ENCODE results near the gene TREX2.

The TREX2 gene

GRCh38 chrX:153477364-153477857 lies 31.6 kb upstream of the TREX2 start:
- DNase-seq (ENCODE audit: low read depth): no peak
- H3K4me3 ChIP-seq (ENCODE audit: low read depth, low read length): no peak overlapping the region

DNA sequence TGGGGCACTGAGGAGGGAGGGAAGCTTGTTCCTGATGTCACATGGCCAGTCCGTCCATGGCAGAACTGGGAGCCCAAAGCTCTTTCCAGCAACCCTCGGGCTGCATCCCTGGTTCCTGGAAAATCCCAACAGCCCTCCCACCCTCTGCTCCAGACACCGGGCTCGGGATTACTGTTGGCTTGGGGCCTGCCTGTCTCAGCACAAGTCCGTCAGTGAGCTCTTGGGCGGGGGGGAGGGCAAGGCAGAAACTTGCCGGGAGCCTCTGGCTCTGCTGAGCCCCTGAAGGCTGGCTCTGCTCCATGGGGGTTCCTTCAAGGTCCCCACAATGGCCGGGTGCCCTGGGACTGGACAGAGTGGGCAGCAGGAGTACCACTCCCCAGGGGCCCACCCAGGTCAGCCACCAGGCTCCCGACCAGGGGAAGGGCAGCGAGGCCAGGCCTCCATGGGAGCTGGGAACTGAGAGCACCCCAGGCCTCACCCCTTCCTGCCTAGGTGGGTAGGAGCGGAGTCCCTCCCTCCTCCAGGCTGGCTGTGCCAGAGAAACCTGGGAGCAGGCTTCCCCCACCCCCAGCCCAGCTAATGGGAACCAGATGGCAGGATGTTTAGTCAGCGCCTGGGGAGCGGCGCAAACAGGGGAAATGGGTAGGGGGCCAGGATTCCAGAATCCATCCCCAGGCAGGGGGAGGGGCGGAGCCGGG lies 31.0 kb upstream of the TREX2 start:
- DNase-seq (ENCODE audit: low read depth): no peak
- H3K4me3 ChIP-seq (ENCODE audit: low read depth, low read length): no peak overlapping the region

- no peak for DNase-seq (ENCODE audit: low read depth)
- no peak overlapping the region for H3K4me3 ChIP-seq (ENCODE audit: low read depth, low read length)
These were observed 30.0 kb upstream of the TREX2 start for GRCh38 chrX:153475751-153476281.

GRCh38 chrX:153475271-153475670 lies 29.4 kb upstream of the TREX2 start:
- no peak for DNase-seq (ENCODE audit: low read depth)
- H3K4me3 ChIP-seq (ENCODE audit: low read depth, low read length): no peak overlapping the region

DNA sequence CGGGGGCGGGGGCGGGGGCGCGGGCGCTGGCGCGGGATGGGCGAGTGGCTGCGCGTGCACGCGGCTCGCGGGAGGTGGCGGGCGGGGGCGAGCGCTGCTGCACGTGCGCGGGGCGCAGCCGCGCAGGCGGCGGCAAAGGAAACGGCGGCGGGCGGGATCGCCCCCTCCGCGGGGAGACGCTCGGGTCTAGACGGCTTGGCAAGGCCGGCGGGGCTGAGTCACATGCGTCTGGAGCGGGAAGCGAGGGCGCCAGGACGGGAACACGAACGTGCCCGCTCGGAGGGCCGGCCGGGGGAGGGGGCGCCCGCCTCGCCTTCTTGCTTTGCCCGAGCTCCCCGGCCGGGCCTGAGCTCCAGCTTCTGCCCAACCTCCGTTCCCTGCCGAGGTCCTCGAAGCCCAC lies 28.9 kb upstream of the TREX2 start:
- no peak for DNase-seq (ENCODE audit: low read depth)
- H3K4me3 ChIP-seq (ENCODE audit: low read depth, low read length): no peak overlapping the region

DNA sequence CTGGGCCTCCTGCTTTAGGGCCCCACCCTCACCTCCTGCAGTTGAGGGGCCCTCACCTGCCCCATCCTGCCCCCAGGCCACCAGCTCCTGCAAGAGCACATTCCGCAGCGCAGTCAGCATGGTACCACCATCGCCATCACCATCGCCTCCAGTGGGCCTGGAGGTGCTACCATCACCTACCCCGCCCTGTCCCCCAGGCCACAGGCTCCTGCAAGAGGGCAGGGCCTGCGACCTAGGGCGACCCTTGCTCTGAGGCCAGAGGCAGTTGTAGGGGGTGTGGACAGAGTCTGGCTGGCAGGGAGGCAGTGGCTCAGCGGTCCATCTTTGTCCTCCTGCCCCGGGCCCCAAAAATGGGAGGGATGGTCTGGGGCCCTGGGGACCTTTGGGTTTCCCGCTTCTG lies 28.4 kb upstream of the TREX2 start:
- no peak overlapping the region for H3K4me3 ChIP-seq (ENCODE audit: low read depth, low read length)
- DNase-seq (ENCODE audit: low read depth): no peak

DNA sequence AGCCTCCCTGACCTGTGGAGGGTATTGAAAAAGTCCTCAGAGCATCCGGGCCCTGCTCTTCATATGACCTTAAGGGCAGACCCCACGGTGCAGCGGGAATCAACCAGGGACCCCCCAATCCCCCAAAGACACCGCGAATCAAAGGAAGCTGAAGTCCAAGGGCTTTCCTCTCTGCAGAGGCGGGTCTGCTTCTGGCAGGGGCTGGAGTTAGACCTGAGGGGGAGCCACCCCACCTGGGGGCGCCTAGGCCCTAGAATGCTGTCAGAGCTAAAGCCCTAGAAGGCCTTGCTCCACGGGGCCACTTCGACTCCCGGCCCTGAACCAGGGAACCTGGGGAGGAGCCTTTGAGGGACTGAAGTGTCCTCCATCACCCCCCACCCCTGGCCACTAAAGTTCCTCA lies 27.3 kb upstream of the TREX2 start:
- no peak for DNase-seq (ENCODE audit: low read depth)
- no peak overlapping the region for H3K4me3 ChIP-seq (ENCODE audit: low read depth, low read length)

DNA sequence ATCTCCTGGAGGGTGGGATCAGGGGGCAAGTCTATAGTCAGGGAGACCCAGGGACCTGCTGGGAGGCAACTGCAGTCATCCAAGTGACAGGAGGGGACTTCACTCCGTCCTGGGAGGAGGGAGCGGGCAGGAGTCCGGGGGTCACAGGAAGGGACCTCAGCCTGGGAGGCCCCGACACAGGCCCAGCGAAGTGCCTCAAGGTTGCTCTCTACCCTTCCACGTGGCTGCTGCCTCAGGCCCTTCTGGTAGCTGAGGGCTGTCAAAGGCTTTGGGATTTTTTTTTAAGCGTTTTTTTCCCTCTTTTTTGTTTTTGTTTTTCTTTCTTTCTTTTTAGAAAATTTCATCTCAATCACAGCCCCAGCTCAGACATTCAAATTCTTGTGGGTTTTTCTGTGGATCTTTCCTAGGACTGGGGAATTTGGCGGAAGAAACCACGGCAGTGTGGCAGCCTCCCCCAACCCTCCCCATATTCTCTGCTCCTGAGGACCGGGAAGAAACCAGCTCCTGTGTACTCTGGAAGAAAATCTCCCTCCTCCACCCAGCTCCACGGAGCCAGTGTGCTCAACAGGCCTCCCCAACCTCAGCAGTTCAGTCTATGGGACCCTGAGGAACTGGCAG lies 25.9 kb upstream of the TREX2 start:
- DNase-seq (ENCODE audit: low read depth): no peak
- no peak overlapping the region for H3K4me3 ChIP-seq (ENCODE audit: low read depth, low read length)

DNA sequence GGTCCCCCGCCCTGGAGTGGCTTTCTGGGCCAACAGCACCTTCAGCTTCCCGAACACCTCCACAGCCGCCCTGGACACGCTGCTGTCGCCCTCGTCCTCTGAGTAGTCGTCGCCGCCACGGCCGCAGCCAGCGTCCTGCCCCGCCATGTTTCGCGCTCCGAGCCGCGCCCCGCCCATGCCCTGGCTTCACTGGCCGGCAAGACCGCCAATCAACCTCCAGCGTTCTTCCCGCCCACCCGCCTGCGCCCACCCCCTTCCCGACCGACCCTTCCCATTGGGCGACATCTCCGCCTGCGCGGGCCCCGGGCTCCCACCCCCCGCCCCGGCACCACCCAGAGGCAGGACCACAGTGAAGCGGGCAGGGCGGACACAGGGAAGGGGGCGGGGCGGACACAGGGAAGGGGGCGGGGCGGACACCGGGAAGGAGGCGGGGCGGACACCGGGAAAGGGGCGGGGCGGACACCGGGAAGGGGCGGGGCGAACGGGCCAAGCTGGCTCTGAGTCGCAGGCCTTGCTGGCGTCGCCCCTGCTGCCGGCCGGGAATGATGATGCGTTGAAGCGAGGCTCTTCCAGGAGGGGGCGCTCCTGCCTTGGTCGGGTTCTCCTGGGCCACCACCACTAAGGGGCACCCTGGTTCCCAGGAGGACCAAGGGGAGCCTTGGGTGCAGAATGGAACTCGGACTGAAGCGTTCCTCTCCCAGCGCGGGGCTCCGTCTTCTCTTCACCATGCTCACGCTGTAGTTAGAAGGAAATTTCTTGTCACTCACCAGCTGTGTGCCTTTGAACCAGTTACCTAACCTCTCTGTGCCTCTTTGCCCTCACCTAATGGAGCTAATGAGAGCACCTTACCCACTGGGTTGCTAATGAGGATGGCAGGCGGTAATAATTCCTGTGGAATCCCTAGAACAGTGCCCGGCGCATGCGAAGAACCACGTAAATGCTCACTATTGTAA lies 24.8 kb upstream of the TREX2 start, which contains the start of gene HAUS7:
Gene HAUS7, minus strand, starts transcription at position 166 of the 953 bp plus-strand sequence. Its CDS starts 19 bp downstream, at position 147.
- peak within 1 kb of the TSS; percentile 71 for H3K4me3 ChIP-seq (ENCODE audit: low read depth, low read length)
- DNase-seq (ENCODE audit: low read depth): peak; percentile 68

DNA sequence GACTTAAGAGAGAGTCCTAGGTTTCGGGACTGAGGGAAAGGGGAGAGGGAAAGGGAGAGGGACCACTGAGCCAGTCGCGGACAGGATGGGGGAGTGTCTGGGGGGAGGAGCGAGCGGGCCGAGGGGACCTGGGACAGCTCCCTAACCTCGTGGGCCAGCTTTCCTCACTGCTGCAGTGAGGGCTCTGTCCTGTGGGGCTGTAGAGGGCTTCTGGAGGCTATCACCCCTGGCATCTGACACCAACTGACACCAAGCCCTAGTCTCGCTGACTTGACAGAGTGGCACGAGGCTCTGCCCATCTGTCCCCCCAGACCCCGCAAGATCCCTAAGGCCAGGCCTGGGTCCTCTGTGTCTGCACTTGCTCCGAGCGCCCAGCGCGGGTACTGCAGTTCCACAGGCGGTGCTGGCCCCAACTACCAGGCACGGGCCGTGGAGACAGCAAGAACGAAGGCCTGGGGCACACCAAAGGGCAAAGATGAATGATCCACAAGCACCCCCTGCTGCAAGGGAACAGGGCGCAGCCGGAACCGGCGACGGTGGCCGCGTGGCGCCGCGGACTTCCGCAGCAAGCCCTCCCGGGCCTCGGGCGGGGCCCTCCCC lies 24.1 kb upstream of the TREX2 start:
- peak overlapping the region; percentile 71 for H3K4me3 ChIP-seq (ENCODE audit: low read depth, low read length)
- no peak for DNase-seq (ENCODE audit: low read depth)

DNA sequence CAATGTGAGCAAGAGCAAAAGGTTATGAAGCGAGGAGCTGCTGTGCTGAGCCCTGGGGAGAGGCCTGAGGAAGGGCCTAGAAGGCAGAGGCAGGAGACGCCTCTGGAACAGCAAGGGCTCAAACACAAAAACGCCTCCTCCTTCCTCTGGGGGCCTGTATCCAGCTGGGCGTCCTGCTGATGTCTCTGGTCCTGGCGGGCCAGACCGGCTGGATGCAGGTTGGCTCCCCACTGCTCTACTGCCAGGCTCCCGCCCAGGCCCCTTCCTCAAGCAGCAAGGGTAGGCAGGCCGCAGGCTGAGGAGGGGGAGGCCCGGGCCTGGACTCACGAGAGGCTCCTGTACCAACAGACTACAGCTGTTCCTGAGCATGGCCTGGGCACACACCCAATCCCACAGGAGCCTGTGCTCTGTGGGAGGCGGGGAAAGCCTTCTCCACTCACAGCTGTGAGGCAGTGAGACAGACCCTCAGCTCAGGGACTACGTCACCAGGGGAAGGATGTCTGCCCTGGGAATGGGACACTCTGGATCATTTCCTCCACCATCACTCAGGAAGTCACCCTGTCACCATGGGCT lies 22.2 kb upstream of the TREX2 start:
- no peak overlapping the region for H3K4me3 ChIP-seq (ENCODE audit: low read depth, low read length)
- no peak for DNase-seq (ENCODE audit: low read depth)

GRCh38 chrX:153465691-153466380 lies 20.0 kb upstream of the TREX2 start:
- DNase-seq (ENCODE audit: low read depth): no peak
- no peak overlapping the region for H3K4me3 ChIP-seq (ENCODE audit: low read depth, low read length)

GRCh38 chrX:153464116-153464515 lies 18.3 kb upstream of the TREX2 start:
- DNase-seq (ENCODE audit: low read depth): no peak
- H3K4me3 ChIP-seq (ENCODE audit: low read depth, low read length): no peak overlapping the region

DNA sequence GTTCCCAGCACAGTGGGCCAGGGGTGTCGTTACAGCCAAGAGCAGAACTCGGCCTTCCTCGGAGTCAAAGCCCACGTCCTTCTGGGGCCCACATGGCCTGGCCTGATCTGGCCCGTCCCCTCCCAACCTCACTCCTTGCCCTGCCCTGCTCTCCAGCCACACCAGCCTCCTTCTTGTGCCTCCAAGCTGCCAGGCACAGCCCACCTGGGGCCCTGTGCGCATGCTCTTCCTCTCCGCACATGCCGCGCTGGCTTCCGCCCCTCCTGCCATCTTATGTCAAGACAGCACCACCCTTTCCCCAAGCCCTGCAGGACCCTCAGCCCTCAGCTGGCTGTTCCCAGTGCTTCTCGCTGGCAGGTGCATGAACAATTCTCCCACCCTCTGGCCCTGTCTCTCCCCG lies 17.7 kb upstream of the TREX2 start:
- DNase-seq (ENCODE audit: low read depth): no peak
- no peak overlapping the region for H3K4me3 ChIP-seq (ENCODE audit: low read depth, low read length)

- no peak for DNase-seq (ENCODE audit: low read depth)
- H3K4me3 ChIP-seq (ENCODE audit: low read depth, low read length): no peak overlapping the region
These were observed 17.2 kb upstream of the TREX2 start for GRCh38 chrX:153463031-153463430.

GRCh38 chrX:153462291-153462690 lies 16.4 kb upstream of the TREX2 start:
- DNase-seq (ENCODE audit: low read depth): no peak
- no peak overlapping the region for H3K4me3 ChIP-seq (ENCODE audit: low read depth, low read length)

DNA sequence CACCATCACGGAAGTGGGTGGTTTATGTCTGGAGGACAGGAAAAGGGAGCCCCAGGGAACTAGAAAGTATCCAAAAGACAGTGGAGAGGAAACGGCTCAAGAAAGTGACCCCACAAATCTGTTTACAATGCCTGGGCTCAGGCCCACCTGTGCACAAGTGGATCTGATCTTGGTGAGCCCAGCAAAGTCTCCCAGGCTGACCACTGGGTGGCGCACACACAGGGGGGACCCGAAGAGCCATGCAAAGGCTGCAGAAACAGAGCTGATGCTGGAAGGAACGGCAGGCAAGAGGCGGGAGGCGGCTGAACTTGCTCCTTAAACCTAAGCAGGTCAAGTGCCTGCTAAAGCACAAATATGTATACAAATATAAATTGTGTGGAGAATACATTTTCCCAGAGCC lies 15.0 kb upstream of the TREX2 start:
- no peak for DNase-seq (ENCODE audit: low read depth)
- no peak overlapping the region for H3K4me3 ChIP-seq (ENCODE audit: low read depth, low read length)

GRCh38 chrX:153459986-153460385 lies 14.1 kb upstream of the TREX2 start:
- DNase-seq (ENCODE audit: low read depth): no peak
- no peak overlapping the region for H3K4me3 ChIP-seq (ENCODE audit: low read depth, low read length)

GRCh38 chrX:153458476-153458875 lies 12.6 kb upstream of the TREX2 start:
- H3K4me3 ChIP-seq (ENCODE audit: low read depth, low read length): no peak overlapping the region

More at GRCh38 chrX:153458476-153458875, 12.6 kb upstream of the TREX2 start:
- DNase-seq (ENCODE audit: low read depth): no peak
